C4-2B (cell line): ENCODE data around the gene ALDH3A2.

Experiments used
- ZFX ChIP-seq: fragments of 450-650 bp; IDR thresholded peaks from 2 replicates; pipeline ENCODE4 v1.6.1; 2017
- TF ChIP-seq, protein P1 (sequence below): fragments of 450-650 bp; conservative IDR thresholded peaks from 2 replicates; pipeline ENCODE4 v1.5.1; 2017; ENCODE audit warnings: mild to moderate bottlenecking

DNA sequence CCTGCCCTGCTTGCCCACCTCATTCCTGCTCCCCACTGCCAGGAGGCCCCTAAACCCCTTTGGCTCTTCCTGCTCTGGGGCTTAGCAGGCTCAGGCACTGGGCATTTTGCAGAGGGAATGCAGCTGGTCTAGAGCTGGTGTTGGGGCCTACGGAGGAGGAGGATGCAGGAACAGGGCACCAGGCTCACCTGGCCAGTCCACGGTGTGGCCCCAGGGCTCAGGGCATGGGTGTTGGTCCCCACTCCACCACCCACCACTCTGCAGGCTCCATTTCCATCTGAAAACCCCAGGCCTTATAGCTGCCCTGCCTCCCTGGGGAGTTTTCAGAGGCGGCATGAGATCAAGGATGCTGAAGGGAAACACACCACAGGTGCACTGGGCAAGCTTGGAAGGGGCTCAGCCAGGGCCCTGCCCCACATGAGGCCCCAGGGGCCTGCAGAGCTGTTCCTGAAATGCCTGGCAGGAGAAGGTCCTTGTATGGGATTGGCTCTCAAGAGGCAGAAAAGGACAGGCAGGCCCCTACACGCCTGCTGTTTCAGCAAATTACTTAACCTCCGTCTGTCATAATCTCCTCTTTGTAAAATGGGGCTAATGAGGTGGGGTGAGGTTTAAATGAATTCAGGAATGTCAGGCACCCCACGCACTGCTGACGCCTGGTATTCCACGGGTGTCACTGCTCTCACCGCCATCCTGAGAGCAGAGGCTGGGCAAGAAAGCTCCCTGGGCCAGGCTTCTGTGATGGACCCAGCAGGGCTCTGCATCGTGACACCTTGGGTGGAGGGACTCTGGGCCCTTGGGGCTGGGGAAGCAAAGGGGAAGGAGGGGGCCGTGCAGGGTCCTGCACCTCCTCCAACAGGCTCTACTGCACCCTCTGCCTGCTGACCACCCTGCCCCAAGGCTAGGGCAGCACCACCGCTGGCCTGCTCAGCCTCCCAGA is 58.5 kb downstream of the ALDH3A2 start:
- TF ChIP-seq, protein P1, sequence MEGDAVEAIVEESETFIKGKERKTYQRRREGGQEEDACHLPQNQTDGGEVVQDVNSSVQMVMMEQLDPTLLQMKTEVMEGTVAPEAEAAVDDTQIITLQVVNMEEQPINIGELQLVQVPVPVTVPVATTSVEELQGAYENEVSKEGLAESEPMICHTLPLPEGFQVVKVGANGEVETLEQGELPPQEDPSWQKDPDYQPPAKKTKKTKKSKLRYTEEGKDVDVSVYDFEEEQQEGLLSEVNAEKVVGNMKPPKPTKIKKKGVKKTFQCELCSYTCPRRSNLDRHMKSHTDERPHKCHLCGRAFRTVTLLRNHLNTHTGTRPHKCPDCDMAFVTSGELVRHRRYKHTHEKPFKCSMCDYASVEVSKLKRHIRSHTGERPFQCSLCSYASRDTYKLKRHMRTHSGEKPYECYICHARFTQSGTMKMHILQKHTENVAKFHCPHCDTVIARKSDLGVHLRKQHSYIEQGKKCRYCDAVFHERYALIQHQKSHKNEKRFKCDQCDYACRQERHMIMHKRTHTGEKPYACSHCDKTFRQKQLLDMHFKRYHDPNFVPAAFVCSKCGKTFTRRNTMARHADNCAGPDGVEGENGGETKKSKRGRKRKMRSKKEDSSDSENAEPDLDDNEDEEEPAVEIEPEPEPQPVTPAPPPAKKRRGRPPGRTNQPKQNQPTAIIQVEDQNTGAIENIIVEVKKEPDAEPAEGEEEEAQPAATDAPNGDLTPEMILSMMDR: no peak
- no peak for TF ChIP-seq ZFX
